ENCODE data around the gene TTBK2.

- TF ChIP-seq POLR2A (IDR thresholded peaks at IDR 0.05; ENCODE audit: low read depth, low read length) (no peak), POLR2AphosphoS5 (IDR thresholded peaks at IDR 0.05; ENCODE audit: low read depth, low read length) (no peak), POU2F2 (IDR thresholded peaks at IDR 0.05; ENCODE audit: low read depth, low read length) (no peak), TAF1 (IDR thresholded peaks at IDR 0.05; ENCODE audit: low read depth, low read length) (no peak), SPI1 (IDR thresholded peaks at IDR 0.05; ENCODE audit: low read depth, low read length) (no peak)
Observed at GRCh38 chr15:42802168-42802567, 118.4 kb downstream of the TTBK2 start.

Measured in GM12891 (cell line).